Keratinocyte (primary cell): Measurements from ENCODE around the gene GLI2.

ENCODE experiments used
- EZH2 ChIP-seq: IDR thresholded peaks from one replicate; pipeline ENCODE4 v1.6.1; 2012; ENCODE audit warnings: inconsistent platforms, mild to moderate bottlenecking, low read length, moderate library complexity
- TF ChIP-seq, protein P1 (sequence below), 3 experiments: IDR thresholded peaks in 1 of 3; conservative IDR thresholded peaks in 1 of 3; optimal IDR thresholded peaks in 1 of 3; 2 replicates in 2 of 3; 3 replicates in 1 of 3; pipeline versions ENCODE3 to v1.5.1; 2011; ENCODE audit warnings: low read length in 3 of 3, mild to moderate bottlenecking in 3 of 3, moderate library complexity in 2 of 3, control low read depth in 1 of 3, inconsistent platforms in 1 of 3; ENCODE audit not compliant: insufficient read depth in 2 of 3; ENCODE audit errors: extremely low read depth in 1 of 3

GRCh38 chr2:120783371-120783791 is 47.7 kb downstream of the GLI2 start:
- TF ChIP-seq EZH2 = no peak
- TF ChIP-seq, protein P1, sequence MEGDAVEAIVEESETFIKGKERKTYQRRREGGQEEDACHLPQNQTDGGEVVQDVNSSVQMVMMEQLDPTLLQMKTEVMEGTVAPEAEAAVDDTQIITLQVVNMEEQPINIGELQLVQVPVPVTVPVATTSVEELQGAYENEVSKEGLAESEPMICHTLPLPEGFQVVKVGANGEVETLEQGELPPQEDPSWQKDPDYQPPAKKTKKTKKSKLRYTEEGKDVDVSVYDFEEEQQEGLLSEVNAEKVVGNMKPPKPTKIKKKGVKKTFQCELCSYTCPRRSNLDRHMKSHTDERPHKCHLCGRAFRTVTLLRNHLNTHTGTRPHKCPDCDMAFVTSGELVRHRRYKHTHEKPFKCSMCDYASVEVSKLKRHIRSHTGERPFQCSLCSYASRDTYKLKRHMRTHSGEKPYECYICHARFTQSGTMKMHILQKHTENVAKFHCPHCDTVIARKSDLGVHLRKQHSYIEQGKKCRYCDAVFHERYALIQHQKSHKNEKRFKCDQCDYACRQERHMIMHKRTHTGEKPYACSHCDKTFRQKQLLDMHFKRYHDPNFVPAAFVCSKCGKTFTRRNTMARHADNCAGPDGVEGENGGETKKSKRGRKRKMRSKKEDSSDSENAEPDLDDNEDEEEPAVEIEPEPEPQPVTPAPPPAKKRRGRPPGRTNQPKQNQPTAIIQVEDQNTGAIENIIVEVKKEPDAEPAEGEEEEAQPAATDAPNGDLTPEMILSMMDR (optimal IDR thresholded peaks at IDR 0.05 in 1 of 3, IDR thresholded peaks at IDR 0.05 in 1 of 3, conservative IDR thresholded peaks at IDR 0.05 in 1 of 3; ENCODE audit: extremely low read depth in 1 of 3, insufficient read depth in 2 of 3, low read length in 3 of 3) = no peak
